Fibroblast of peridontal ligament (primary cell): ENCODE data around the gene TSPEAR.

Experiments
- DNase-seq: peaks from one replicate; pipeline ENCODE4 v3.0.0-alpha.2; 2010; ENCODE audit errors: extremely low read depth

Gene TSPEAR

GRCh38 chr21:44516342-44516741 lies 195.0 kb downstream of the TSPEAR start:
- no peak for DNase-seq

- no peak for DNase-seq
Observed at GRCh38 chr21:44515359-44516165, 195.8 kb downstream of the TSPEAR start.

- DNase-seq, result no peak
Observed at GRCh38 chr21:44514746-44515358, 196.5 kb downstream of the TSPEAR start.

GRCh38 chr21:44514218-44514520 lies 197.2 kb downstream of the TSPEAR start:
- DNase-seq, result no peak

GRCh38 chr21:44513389-44514217 lies 197.8 kb downstream of the TSPEAR start:
- no peak for DNase-seq

GRCh38 chr21:44512496-44513388 lies 198.6 kb downstream of the TSPEAR start:
- DNase-seq, result no peak

- DNase-seq, result no peak
Observed at GRCh38 chr21:44511938-44512275, 199.5 kb downstream of the TSPEAR start.

- DNase-seq, result no peak
Observed at GRCh38 chr21:44511219-44511937, 200.0 kb downstream of the TSPEAR start.

- DNase-seq, result no peak
Observed at GRCh38 chr21:44510508-44511218, 200.7 kb downstream of the TSPEAR start.

GRCh38 chr21:44510109-44510507 lies 201.3 kb downstream of the TSPEAR start:
- no peak for DNase-seq

- DNase-seq, result no peak
Observed at GRCh38 chr21:44509539-44509938, 201.8 kb downstream of the TSPEAR start.

GRCh38 chr21:44508711-44509445 lies 202.5 kb downstream of the TSPEAR start:
- no peak for DNase-seq

GRCh38 chr21:44508426-44508710 lies 203.0 kb downstream of the TSPEAR start:
- no peak for DNase-seq

- no peak for DNase-seq
Observed at GRCh38 chr21:44507673-44508425, 203.5 kb downstream of the TSPEAR start.

GRCh38 chr21:44506279-44507255 lies 204.8 kb downstream of the TSPEAR start:
- no peak for DNase-seq

- no peak for DNase-seq
Observed at GRCh38 chr21:44505673-44506278, 205.6 kb downstream of the TSPEAR start.

- no peak for DNase-seq
Observed at GRCh38 chr21:44503901-44504399, 207.4 kb downstream of the TSPEAR start.
